Nephron progenitor cell (in vitro differentiated cells): Measurements from ENCODE around the gene GTPBP2.

Experiments
- DNase-seq: peaks from one replicate; pipeline ENCODE4 v3.0.0; 2021
- H3K27ac Mint-ChIP-seq: 2 replicates; pipeline ENCODE4 v1.8.0; 2021; ENCODE audit warnings: mild to moderate bottlenecking, moderate library complexity, mixed read lengths
- H3K27me3 Mint-ChIP-seq: 2 replicates; pipeline ENCODE4 v1.8.0; 2021; ENCODE audit warnings: mild to moderate bottlenecking, low read depth, mixed read lengths; ENCODE audit not compliant: poor library complexity
- H3K36me3 Mint-ChIP-seq: 2 replicates; pipeline ENCODE4 v1.8.0; 2021; ENCODE audit warnings: low read depth, mixed read lengths
- H3K4me1 Mint-ChIP-seq: 2 replicates; pipeline ENCODE4 v1.8.0; 2021; ENCODE audit warnings: mixed read lengths
- H3K4me3 Mint-ChIP-seq: 2 replicates; pipeline ENCODE4 v1.8.0; 2021; ENCODE audit warnings: mild to moderate bottlenecking, moderate library complexity, mixed read lengths
- H3K9me3 Mint-ChIP-seq: 2 replicates; pipeline ENCODE4 v1.8.0; 2021; ENCODE audit warnings: mild to moderate bottlenecking, moderate library complexity, mixed read lengths
- TF ChIP-seq, protein P1 (sequence below): fragments of 200-600 bp; sonication (generic); IDR thresholded peaks from 2 replicates; pipeline ENCODE4 v1.5.0; 2021; ENCODE audit warnings: antibody characterized with exemption

The GTPBP2 gene

GRCh38 chr6:43628393-43629103 lies 516 bp downstream of the GTPBP2 start:
- H3K36me3 Mint-ChIP-seq = peaks cover 31% of the 10 kb centered on the region
- H3K27ac Mint-ChIP-seq = peak overlapping the region; percentile 55
- DNase-seq = peak; percentile 47
- H3K4me3 Mint-ChIP-seq = peak overlapping the region; percentile 99
- no peaks in the 10 kb centered on the region for H3K27me3 Mint-ChIP-seq
- no peaks in the 10 kb centered on the region for H3K9me3 Mint-ChIP-seq
- H3K4me1 Mint-ChIP-seq = peaks cover 34% of the 10 kb centered on the region
- TF ChIP-seq, protein P1, sequence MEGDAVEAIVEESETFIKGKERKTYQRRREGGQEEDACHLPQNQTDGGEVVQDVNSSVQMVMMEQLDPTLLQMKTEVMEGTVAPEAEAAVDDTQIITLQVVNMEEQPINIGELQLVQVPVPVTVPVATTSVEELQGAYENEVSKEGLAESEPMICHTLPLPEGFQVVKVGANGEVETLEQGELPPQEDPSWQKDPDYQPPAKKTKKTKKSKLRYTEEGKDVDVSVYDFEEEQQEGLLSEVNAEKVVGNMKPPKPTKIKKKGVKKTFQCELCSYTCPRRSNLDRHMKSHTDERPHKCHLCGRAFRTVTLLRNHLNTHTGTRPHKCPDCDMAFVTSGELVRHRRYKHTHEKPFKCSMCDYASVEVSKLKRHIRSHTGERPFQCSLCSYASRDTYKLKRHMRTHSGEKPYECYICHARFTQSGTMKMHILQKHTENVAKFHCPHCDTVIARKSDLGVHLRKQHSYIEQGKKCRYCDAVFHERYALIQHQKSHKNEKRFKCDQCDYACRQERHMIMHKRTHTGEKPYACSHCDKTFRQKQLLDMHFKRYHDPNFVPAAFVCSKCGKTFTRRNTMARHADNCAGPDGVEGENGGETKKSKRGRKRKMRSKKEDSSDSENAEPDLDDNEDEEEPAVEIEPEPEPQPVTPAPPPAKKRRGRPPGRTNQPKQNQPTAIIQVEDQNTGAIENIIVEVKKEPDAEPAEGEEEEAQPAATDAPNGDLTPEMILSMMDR = no peak

DNA sequence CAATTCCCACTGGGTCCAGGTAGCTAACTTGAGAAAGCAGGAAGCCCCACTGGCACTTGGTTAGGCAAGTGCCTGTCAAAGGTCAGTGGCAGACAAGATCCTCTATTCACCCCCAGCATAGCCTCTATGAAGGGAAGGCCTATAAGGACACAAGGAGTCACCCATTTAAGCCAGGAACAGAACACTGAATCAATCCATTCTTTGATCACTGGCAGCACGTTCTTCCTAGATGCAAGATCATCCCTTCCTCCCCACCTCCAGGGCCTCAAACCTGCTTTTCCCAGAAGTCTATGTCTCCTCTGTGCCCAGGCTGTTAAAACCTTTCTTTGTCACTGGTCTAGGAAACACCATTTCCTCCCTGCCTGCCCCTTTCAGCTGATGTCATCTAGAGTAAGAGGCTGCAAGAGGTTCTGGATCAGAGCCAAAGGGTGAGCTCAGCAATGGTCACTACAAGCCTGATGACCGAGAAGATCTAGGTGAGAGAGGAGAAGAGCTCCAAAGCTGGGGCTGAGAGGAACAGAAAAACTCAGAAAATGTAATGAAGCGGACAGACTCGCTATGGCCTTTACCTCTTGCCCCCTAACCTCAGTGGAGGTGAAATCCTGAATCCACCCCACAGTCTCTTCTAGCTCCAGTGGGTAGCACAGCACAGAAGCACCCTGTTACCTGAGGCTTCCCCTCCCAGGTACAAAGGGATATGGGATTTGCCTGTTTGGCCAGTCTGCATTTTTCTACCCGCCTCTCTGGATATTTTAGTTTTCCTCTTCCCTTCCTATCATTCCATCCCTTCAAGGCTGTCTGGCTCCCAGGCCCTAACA lies 1.8 kb downstream of the GTPBP2 start:
- Mint-ChIP-seq H3K36me3 (peaks cover 43% of the 10 kb centered on the region), H3K9me3 (no peaks in the 10 kb centered on the region), H3K4me3 (peak overlapping the region; percentile 99), H3K27ac (peak overlapping the region; percentile 43), H3K27me3 (no peaks in the 10 kb centered on the region), H3K4me1 (peaks cover 33% of the 10 kb centered on the region)
- DNase-seq = no peak
- TF ChIP-seq, protein P1 = no peak

DNA sequence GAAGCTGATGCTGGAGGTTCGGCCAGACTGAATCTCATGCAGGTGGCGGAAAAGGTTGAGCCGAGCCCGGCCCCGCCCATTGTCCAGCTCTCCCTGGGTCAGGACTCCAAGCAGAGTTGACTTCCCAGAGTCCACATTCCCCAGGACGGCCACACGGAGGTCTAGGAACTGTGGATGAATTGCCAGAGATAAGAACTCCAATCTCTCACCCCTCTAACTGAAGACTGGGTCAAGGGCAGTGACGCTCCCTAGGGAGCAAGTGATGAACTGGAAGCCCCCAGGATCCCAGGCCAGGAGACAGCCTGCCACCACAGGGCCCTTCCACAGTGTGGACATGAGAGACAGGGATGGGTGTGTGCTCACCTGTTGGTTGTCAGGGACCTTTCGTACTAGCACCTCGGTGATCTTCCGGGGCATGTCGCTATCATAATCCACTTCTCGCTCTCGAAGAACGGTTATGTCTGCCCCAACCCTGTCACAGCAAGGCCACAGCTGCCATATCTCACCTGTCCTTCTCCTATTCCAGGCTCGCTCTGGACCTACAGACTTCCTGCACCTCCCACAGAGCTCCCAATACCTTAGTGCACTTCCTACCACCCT lies 3.6 kb downstream of the GTPBP2 start:
- Mint-ChIP-seq H3K36me3 (peaks cover 50% of the 10 kb centered on the region), H3K9me3 (no peaks in the 10 kb centered on the region), H3K27me3 (peaks cover 2% of the 10 kb centered on the region), H3K4me1 (peaks cover 28% of the 10 kb centered on the region), H3K4me3 (no peak overlapping the region), H3K27ac (peak overlapping the region; percentile 52)
- no peak for DNase-seq
- TF ChIP-seq, protein P1 = no peak

- Mint-ChIP-seq H3K4me1 (peaks cover 22% of the 10 kb centered on the region), H3K9me3 (no peaks in the 10 kb centered on the region), H3K27ac (no peak overlapping the region), H3K36me3 (peaks cover 50% of the 10 kb centered on the region), H3K27me3 (peaks cover 3% of the 10 kb centered on the region), H3K4me3 (no peak overlapping the region)
- DNase-seq = no peak
- TF ChIP-seq, protein P1 = no peak
Observed at GRCh38 chr6:43624786-43625288, 4.2 kb downstream of the GTPBP2 start.

GRCh38 chr6:43623880-43624785 lies 4.9 kb downstream of the GTPBP2 start:
- DNase-seq = no peak
- Mint-ChIP-seq H3K27me3 (peaks cover 3% of the 10 kb centered on the region), H3K36me3 (peaks cover 50% of the 10 kb centered on the region), H3K9me3 (no peaks in the 10 kb centered on the region), H3K4me3 (no peak overlapping the region), H3K27ac (no peak overlapping the region), H3K4me1 (peaks cover 22% of the 10 kb centered on the region)
- TF ChIP-seq, protein P1 = no peak
